Measurements from ENCODE around the gene GAB2.
"Not testable (repeated sequence)": the region's sequence is repeated elsewhere in the genome, so short reads cannot be mapped to it uniquely, and the experiment has no call there.

GAB2 gene

DNA sequence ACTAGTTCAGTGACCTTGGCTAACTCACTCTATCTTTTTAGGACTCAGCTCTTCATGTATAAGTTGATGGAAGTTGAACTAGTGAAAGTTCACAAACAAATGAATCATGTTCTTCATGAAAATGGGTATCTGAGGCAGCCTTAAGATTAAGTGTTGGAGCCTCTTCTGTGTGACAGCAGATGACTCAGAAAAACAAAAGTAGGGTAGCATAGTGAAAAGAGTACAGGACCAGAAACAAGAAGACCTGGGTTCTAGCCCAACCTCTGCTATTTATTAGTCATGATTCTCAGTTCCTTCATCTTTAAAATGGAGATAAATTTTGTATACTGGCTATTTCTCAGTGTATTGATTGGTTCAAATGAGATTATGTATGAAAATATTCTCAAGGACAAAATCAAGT lies 168.7 kb downstream of the GAB2 start:
- no peak for ATAC-seq
- H3K27ac Mint-ChIP-seq = no peak overlapping the region
- H3K9me3 Mint-ChIP-seq = no peaks in the 10 kb centered on the region
- no peak overlapping the region for H3K4me3 Mint-ChIP-seq
- peaks cover 58% of the 10 kb centered on the region for H3K36me3 Mint-ChIP-seq
- H3K4me1 Mint-ChIP-seq = peaks cover 19% of the 10 kb centered on the region
- no peaks in the 10 kb centered on the region for H3K27me3 Mint-ChIP-seq

DNA sequence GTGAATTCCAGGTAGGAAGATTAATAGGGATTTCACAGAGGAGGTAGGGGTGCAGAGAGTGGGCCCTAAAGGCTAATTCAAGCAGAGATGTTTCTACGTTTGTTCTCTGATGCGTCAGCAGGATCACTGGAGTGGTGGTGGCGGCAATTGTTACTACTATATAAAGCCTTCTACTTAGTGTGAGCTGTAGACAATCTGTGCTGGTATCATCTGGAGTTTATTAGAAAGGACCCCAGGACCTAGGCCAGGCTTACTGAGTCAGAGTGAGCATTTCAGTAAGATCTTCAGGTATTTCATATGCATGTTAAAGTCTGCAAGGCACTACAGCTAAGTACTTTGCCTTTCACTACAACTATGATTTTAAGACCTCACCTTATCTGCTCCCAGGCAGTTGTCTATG lies 169.4 kb downstream of the GAB2 start:
- peaks cover 22% of the 10 kb centered on the region for H3K4me1 Mint-ChIP-seq
- H3K36me3 Mint-ChIP-seq = peaks cover 58% of the 10 kb centered on the region
- no peak for ATAC-seq
- H3K4me3 Mint-ChIP-seq = no peak overlapping the region
- no peak overlapping the region for H3K27ac Mint-ChIP-seq
- no peaks in the 10 kb centered on the region for H3K27me3 Mint-ChIP-seq
- no peaks in the 10 kb centered on the region for H3K9me3 Mint-ChIP-seq

DNA sequence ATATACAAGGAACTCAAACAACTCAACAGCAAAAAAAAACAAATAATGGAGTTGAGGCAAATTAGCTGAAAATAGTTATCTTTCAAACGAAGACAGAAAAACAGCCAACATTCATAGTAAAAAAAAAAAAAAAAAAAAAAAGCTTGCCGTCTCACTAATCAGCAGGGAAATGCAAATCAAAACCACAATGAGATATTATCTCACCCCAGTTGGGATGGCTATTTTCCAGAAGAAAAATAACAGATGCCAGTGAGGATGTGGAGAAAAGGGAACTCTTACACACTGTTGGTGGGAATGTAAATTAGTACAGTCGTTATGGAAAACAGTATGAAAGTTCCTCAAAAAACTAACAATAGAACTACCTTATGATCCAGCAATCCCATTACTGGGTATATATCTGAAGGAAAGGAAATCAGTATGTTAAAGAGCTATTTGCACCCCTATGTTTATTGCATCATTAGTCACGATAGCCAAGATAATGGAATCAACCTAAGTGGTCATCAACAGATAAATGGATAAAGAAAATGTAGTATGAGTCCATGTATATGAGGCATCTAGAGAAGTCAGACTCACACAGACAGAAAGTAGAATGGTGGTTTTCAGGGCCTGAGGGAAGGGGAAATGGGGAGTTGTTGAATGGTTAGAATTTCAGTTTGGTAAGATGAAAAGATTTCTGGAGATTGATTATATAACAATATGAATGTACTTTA lies 172.9 kb downstream of the GAB2 start:
- Mint-ChIP-seq H3K27ac (no peak overlapping the region), H3K36me3 (peaks cover 78% of the 10 kb centered on the region), H3K4me1 (peaks cover 16% of the 10 kb centered on the region), H3K9me3 (peaks cover 7% of the 10 kb centered on the region), H3K27me3 (no peaks in the 10 kb centered on the region), H3K4me3 (no peak overlapping the region)
- ATAC-seq = no peak

DNA sequence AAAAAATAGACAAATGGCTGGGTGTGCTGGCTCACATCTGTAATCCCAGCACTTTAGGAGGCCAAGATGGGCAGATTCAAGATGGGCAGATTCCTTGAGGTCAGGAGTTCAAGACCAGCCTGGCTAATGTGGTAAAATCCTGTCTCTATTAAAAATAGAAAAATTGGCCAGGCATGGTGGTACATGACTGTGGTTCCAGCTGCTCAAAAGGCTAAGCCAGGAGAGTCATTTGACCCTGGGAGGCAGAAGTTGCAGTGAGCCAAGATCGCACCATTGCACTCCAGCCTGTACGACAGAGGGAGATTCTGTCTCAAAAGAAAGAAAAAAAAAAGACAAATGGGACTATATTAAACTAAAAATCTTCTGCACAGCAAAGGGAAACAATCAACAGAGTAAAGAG lies 173.5 kb downstream of the GAB2 start:
- peaks cover 7% of the 10 kb centered on the region for H3K9me3 Mint-ChIP-seq
- H3K36me3 Mint-ChIP-seq = peaks cover 78% of the 10 kb centered on the region
- no peak overlapping the region for H3K27ac Mint-ChIP-seq
- no peak overlapping the region for H3K4me3 Mint-ChIP-seq
- peaks cover 16% of the 10 kb centered on the region for H3K4me1 Mint-ChIP-seq
- H3K27me3 Mint-ChIP-seq = no peaks in the 10 kb centered on the region
- no peak for ATAC-seq

DNA sequence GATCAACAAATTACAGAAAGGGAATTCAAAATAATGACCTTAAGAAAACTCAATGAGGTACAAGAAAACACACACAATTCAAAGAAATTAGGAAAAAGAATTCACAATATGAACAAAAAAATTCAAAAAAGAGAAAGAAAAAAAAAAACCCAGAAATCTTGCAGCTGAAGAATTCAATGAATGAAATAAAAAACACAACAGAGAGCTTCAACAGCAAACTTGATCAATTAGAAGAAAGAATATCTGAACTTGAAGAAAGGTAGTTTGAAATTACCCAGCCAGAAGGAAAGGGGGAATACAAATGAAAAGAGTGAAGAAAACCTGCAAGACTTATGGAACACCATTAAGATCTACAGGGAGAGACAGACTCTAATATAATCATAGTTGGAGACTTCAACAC lies 176.1 kb downstream of the GAB2 start:
- H3K9me3 Mint-ChIP-seq = peaks cover 15% of the 10 kb centered on the region

DNA sequence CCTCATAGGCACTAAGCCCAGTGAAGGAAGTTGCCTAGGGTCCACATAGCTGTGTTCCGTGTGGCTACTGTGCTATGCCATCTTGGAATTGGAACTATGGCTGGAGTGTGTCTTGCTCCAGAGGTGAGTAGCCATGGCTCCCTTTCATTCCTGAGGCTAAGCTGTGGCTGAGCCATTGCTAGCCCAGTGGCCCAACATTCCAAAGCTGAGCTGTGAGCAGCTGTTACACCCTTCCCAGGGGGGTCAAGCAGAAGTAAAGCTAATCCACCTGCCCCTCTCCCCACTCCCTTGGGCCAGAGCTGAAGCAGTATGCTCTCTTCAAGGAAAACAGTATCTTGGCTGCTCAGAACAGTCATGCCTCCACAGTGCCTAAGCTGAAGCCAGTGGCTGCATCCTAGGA lies 177.8 kb downstream of the GAB2 start:
- peaks cover 15% of the 10 kb centered on the region for H3K9me3 Mint-ChIP-seq

More for the DNA sequence above, 176.1 kb downstream of the GAB2 start:
- H3K27ac Mint-ChIP-seq = no peak overlapping the region
- peaks cover 74% of the 10 kb centered on the region for H3K36me3 Mint-ChIP-seq
- ATAC-seq = no peak
- H3K4me1 Mint-ChIP-seq = peaks cover 21% of the 10 kb centered on the region
- H3K4me3 Mint-ChIP-seq = no peak overlapping the region
- H3K27me3 Mint-ChIP-seq = no peaks in the 10 kb centered on the region

DNA sequence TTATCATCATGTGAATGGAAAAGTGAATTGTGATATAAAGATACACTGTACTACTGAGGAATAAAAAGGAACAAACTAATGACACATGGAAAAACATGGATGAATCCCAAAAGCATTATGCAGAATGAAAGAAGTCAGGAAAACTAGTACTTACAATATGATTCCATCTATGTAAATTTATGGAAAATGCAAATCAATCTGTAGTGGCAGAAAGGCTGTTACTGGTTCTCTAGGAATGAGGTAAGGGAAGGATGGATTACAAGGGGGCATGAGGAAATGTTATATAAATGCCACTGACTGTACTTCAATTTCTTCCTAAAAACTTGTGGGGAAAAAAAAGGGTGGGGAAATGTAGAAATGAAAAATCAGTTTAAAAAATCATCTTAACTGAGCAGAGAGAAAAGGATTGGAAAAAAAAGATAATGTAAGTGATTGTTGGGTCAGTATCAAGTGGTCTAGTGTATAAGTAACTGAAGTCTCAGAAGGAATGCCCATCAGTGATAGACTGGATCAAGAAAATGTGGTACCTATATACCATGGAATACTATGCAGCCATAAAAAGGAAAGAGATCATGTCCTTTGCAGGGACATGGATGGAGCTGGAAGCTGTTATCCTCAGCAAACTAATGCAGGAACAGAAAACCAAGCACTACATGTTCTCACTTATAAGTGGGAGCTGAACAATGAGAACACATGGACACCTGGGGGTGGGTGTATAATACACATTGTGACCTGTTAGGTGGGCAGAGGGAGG lies 180.2 kb downstream of the GAB2 start:
- Mint-ChIP-seq H3K27me3 (no peaks in the 10 kb centered on the region), H3K4me1 (peaks cover 10% of the 10 kb centered on the region), H3K9me3 (peaks cover 15% of the 10 kb centered on the region), H3K4me3 (no peak overlapping the region), H3K27ac (no peak overlapping the region), H3K36me3 (peaks cover 57% of the 10 kb centered on the region)
- ATAC-seq = no peak

More for the DNA sequence above, 177.8 kb downstream of the GAB2 start:
- no peak overlapping the region for H3K27ac Mint-ChIP-seq
- no peaks in the 10 kb centered on the region for H3K27me3 Mint-ChIP-seq
- H3K36me3 Mint-ChIP-seq = peaks cover 73% of the 10 kb centered on the region
- no peak overlapping the region for H3K4me3 Mint-ChIP-seq
- H3K4me1 Mint-ChIP-seq = peaks cover 23% of the 10 kb centered on the region
- ATAC-seq = no peak

DNA sequence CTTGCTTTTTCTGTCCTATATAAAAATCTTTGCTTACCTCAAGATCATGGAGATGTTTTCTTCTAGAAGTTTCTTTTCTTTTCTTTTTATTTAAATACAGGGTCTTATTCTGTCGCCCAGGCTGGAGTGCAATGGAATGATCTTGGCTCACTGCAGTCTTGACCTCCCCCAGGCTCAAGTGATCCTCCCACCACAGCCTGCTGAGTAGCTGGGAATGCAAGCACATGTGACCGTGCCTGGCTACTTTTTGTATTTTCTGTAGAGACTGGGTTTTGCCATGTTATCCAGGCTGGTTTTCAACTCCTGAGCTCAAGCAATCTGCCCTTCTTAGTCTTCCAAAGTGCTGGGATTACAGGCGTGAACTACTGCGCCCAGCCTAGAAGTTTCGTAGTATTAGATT lies 183.6 kb downstream of the GAB2 start:
- Mint-ChIP-seq H3K4me1 (peaks cover 11% of the 10 kb centered on the region), H3K27ac (no peak overlapping the region), H3K27me3 (no peaks in the 10 kb centered on the region), H3K9me3 (peaks cover 8% of the 10 kb centered on the region), H3K4me3 (no peak overlapping the region), H3K36me3 (peaks cover 36% of the 10 kb centered on the region)
- no peak for ATAC-seq

DNA sequence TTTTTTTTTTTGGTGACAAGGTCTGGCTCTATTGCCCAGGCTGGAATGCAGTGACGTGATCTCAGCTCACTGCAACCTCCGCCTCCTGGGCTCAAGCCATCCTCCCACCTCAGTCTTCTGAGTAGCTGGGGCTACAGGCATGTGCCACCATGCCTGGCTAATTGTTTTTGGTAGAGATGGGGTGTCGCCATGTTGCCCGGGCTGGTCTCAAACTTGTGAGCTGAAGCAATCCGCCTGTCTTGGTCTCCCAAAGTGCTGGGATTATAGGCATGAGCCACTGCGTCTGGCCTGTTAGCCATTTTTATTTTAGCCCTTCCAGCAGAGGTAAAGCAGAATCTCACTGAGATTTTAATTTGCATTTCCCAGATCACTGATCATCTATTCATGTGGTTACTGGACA lies 184.6 kb downstream of the GAB2 start:
- not testable (repeated sequence) for ATAC-seq, H3K27me3 Mint-ChIP-seq, H3K9me3 Mint-ChIP-seq, H3K4me3 Mint-ChIP-seq, H3K27ac Mint-ChIP-seq
- peaks cover 16% of the 10 kb centered on the region for H3K4me1 Mint-ChIP-seq
- H3K36me3 Mint-ChIP-seq = peaks cover 28% of the 10 kb centered on the region

DNA sequence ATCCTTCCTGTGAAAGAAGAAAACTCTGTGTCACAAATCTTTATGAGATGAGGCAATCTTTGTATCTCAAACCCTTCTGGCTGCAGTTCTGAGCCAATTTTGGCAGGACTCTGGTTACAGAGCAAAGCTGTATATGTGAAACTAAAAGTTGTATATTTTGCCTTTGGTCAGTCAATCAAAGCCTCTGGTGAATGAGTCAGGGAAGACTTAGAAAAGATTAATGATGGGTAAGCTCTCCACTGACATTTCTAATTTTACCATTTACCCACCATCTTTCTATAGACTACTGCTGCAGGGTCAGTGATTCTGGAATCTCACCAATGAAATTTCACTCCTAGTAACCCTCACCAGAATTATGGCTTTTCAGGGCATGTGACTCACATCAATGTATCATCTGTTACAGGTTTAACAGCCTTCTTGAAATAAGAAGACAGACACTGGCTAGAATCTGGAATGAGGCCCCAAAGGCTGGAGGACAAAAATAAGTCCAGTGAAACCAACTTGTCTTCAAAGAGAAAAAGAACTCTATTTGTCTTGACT lies 185.6 kb downstream of the GAB2 start:
- no peak overlapping the region for H3K4me3 Mint-ChIP-seq
- peaks cover 24% of the 10 kb centered on the region for H3K4me1 Mint-ChIP-seq
- peaks cover 18% of the 10 kb centered on the region for H3K36me3 Mint-ChIP-seq
- no peaks in the 10 kb centered on the region for H3K27me3 Mint-ChIP-seq
- H3K9me3 Mint-ChIP-seq = no peaks in the 10 kb centered on the region
- no peak for ATAC-seq
- no peak overlapping the region for H3K27ac Mint-ChIP-seq

DNA sequence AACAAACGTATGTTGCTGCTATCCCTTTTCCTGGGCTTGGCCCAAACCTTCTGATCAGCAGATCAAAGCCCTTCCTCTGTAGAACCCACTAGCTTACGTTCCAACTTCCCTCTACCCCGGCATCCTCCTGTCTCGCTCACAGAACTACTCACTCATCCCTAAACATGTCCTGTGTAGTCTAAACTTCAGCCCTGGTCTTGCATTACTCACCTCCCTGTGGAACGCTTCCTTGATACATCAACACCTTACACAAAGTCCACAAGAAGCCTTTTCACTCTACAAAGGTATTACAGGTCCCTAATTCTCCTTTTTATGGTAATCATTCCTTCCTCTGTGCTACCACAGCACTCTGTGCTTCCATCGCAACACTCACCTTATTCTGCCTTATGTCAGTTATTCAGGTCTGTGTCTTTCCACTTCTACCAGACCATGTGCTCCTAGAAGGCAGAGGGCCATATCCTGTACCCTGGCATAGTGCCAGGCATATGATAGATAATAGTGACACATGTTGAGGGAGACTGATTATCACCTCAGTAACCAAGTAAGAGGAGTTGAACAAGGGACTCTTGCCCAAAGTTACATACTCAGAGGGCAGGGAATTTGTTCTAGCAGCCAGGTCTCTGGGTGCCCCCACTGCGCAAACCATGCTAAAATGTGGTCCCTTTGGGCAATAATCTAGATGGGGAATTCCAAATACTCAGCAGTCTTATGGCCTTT lies 187.3 kb downstream of the GAB2 start:
- peaks cover 10% of the 10 kb centered on the region for H3K36me3 Mint-ChIP-seq
- H3K4me1 Mint-ChIP-seq = peaks cover 22% of the 10 kb centered on the region
- peak overlapping the region; percentile 3 for H3K27ac Mint-ChIP-seq
- no peak overlapping the region for H3K4me3 Mint-ChIP-seq
- H3K27me3 Mint-ChIP-seq = no peaks in the 10 kb centered on the region
- H3K9me3 Mint-ChIP-seq = no peaks in the 10 kb centered on the region
- ATAC-seq = no peak

DNA sequence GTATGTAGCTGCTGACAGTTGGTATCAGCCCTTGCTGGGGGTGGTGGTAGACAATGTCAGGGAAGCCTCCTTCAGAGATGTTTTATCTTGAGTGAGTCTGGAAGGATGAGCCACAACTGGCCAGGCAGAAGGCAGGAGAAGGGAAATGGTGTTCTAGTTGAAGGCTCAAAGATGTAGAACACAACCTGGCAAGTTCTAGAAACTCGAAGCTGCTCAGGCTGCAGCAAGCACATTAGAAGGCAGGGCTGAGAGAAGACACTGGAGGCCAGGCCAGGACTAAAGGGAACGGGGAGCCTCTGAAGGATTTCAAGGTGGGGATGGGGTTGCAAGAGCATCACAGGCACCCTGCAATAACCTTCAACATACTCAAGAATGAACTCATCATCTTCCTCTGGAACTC lies 188.5 kb downstream of the GAB2 start:
- no peak overlapping the region for H3K27ac Mint-ChIP-seq
- peaks cover 34% of the 10 kb centered on the region for H3K4me1 Mint-ChIP-seq
- no peak for ATAC-seq
- H3K27me3 Mint-ChIP-seq = no peaks in the 10 kb centered on the region
- H3K9me3 Mint-ChIP-seq = no peaks in the 10 kb centered on the region
- peaks cover 19% of the 10 kb centered on the region for H3K36me3 Mint-ChIP-seq
- no peak overlapping the region for H3K4me3 Mint-ChIP-seq

DNA sequence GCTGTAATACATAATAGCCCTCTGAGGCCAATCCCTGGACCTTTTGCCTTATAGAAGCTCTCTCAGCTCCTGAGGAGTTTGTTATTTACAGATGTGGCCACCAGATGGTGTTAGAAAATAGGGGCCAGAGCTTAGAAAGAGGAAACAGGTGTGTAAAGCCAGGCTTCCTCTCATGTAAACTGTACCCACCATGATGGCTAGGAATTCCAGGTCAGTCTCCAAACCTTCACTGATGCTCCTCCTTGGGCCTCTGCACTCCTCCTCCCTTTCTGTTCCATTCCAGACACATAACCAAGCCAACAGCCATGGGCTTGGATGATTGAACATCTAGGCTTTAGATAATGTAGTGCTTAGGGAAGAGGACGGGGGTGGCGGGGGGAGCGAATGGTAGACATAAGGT lies 189.2 kb downstream of the GAB2 start:
- peaks cover 40% of the 10 kb centered on the region for H3K4me1 Mint-ChIP-seq
- H3K27ac Mint-ChIP-seq = no peak overlapping the region
- peaks cover 23% of the 10 kb centered on the region for H3K36me3 Mint-ChIP-seq

DNA sequence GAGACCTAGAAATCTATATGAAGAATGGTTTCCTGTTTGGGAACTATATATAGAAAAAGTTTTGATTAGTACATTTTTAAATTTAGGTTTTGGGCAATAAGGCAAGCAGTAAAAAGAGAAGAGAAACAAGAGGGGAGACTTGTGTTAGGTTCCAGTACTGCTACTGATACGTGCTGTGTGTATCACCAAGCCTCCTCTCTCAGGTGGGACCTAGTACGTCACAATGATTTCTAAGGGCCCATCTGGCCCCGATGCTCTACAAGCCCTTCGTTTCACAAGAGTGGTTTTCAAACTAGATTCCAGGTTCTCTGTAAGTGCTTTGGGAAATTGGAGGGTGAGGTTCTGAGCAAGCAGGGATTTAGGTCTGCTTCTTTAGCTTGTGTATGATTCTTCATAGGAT lies 189.7 kb downstream of the GAB2 start:
- H3K27me3 Mint-ChIP-seq = no peaks in the 10 kb centered on the region
- no peak overlapping the region for H3K4me3 Mint-ChIP-seq
- H3K36me3 Mint-ChIP-seq = peaks cover 22% of the 10 kb centered on the region
- no peak for ATAC-seq
- H3K4me1 Mint-ChIP-seq = peaks cover 46% of the 10 kb centered on the region
- no peaks in the 10 kb centered on the region for H3K9me3 Mint-ChIP-seq
- H3K27ac Mint-ChIP-seq = no peak overlapping the region

More for the DNA sequence above, 189.2 kb downstream of the GAB2 start:
- H3K27me3 Mint-ChIP-seq = no peaks in the 10 kb centered on the region
- peak; percentile 79 for ATAC-seq
- no peaks in the 10 kb centered on the region for H3K9me3 Mint-ChIP-seq
- no peak overlapping the region for H3K4me3 Mint-ChIP-seq
